A673 (cell line): ENCODE results near the gene NEK9. TPM values are rescaled to one million over a fixed set of nuclear protein-coding genes. Genes with fewer than 3 reads are reported as not detected.

Experiments
- BruUV-seq: library from RNA; stranded (reverse); fragments of 400-500 nt; replicated peaks from 2 replicates; lab custom pipeline; 2021; lab: Mats Ljungman, UMichigan
- CTCF ChIA-PET: fragments of 300-600 bp; sonication (Branson Sonifier 250); formaldehyde crosslinking; loops from one replicate; lab custom pipeline; 2022; ENCODE audit warnings: antibody characterized with exemption; lab: Charles Lee
- POLR2A ChIA-PET: fragments of 300-600 bp; sonication (Branson Sonifier 250); formaldehyde crosslinking; loops from one replicate; lab custom pipeline; 2022; ENCODE audit warnings: antibody characterized with exemption; ENCODE audit not compliant: low non-redundant PET; lab: Charles Lee
- DNase-seq: peaks from one replicate; pipeline ENCODE4 v3.0.0-alpha.2; 2015; ENCODE audit warnings: low spot score
- H3K27ac ChIP-seq: fragments of 200-600 bp; sonication (generic); 2 replicates; pipeline ENCODE4 v1.5.1; 2016; ENCODE audit warnings: mixed run types, low read depth, mild to moderate bottlenecking, mixed read lengths, antibody characterized with exemption, low read length; ENCODE audit not compliant: poor library complexity, severe bottlenecking
- H3K27me3 ChIP-seq: fragments of 200-600 bp; sonication (generic); replicated peaks from 2 replicates; pipeline ENCODE4 v1.6.1; 2017; ENCODE audit warnings: mixed run types, low read depth, mild to moderate bottlenecking, mixed read lengths, antibody characterized with exemption, low read length; ENCODE audit not compliant: insufficient read depth, poor library complexity
- H3K36me3 ChIP-seq: fragments of 200-600 bp; sonication (generic); 2 replicates; pipeline ENCODE4 v1.6.1; 2016; ENCODE audit warnings: mixed run types, mild to moderate bottlenecking, mixed read lengths, antibody characterized with exemption, low read length; ENCODE audit not compliant: insufficient read depth, poor library complexity, severe bottlenecking
- H3K4me1 ChIP-seq: fragments of 200-600 bp; sonication (generic); 2 replicates; pipeline ENCODE4 v1.6.1; 2017; ENCODE audit warnings: mixed run types, mild to moderate bottlenecking, mixed read lengths, antibody characterized with exemption, low read length; ENCODE audit not compliant: insufficient read depth, poor library complexity, severe bottlenecking
- H3K4me3 ChIP-seq: fragments of 200-600 bp; sonication (generic); 2 replicates; pipeline ENCODE4 v1.5.1; 2016; ENCODE audit warnings: low read depth, mixed run types, mild to moderate bottlenecking, mixed read lengths, low read length; ENCODE audit not compliant: poor library complexity, severe bottlenecking
- H3K9me3 ChIP-seq: fragments of 200-600 bp; sonication (generic); 2 replicates; pipeline ENCODE4 v1.6.1; 2016; ENCODE audit warnings: mixed run types, low read depth, mild to moderate bottlenecking, mixed read lengths, antibody characterized with exemption, low read length; ENCODE audit not compliant: poor library complexity, severe bottlenecking
- CTCF ChIP-seq: fragments of 300-800, 200-600 bp; sonication (generic); conservative IDR thresholded peaks from 2 replicates; pipeline ENCODE4 v1.5.1; 2017; ENCODE audit warnings: low read depth, mild to moderate bottlenecking, antibody characterized with exemption, low read length, moderate library complexity, mixed read lengths
- EZH2 ChIP-seq: fragments of 200-600 bp; sonication (generic); IDR thresholded peaks from 2 replicates; pipeline ENCODE4 v1.6.1; 2017; ENCODE audit warnings: borderline replicate concordance, low read depth, mild to moderate bottlenecking, mixed read lengths, antibody characterized with exemption, low read length; ENCODE audit not compliant: poor library complexity, severe bottlenecking
- intact Hi-C: fragments of 100-400 bp; cut with micrococcal nuclease; formaldehyde crosslinking; loops from one replicate; pipeline ENCODE4 v1.10.0; 2022; ENCODE audit not compliant: unreplicated experiment
- total RNA-seq: library from RNA; stranded (reverse); gene quantifications from 2 replicates; pipeline ENCODE4 v1.2.3, GENCODE V29; 2021

Gene NEK9
- total RNA-seq, 1 experiment from 2014 or later, result 75.8 TPM

- POLR2A ChIA-PET, result no interaction called here
- CTCF ChIA-PET, result no interaction called here
- intact Hi-C loops, result no loop called here
Measured at GRCh38 chr14:75139185-75139584, 12.3 kb upstream of the NEK9 start.

GRCh38 chr14:75138492-75138891 is 11.6 kb upstream of the NEK9 start:
- H3K4me3 ChIP-seq, result no peak overlapping the region
- peaks cover 9% of the 10 kb centered on the region for H3K4me1 ChIP-seq
- no TSS peak for BruUV-seq
- DNase-seq, result no peak
- H3K27ac ChIP-seq, result no peak overlapping the region
- intact Hi-C loops, result no loop called here
- peaks cover 18% of the 10 kb centered on the region for H3K36me3 ChIP-seq
- no peaks in the 10 kb centered on the region for H3K27me3 ChIP-seq
- POLR2A ChIA-PET, result no interaction called here
- CTCF ChIA-PET, result no interaction called here
- no peak for TF ChIP-seq EZH2
- no peak for TF ChIP-seq CTCF
- H3K9me3 ChIP-seq, result no peaks in the 10 kb centered on the region

More at GRCh38 chr14:75139185-75139584, 12.3 kb upstream of the NEK9 start:
- H3K36me3 ChIP-seq, result peaks cover 11% of the 10 kb centered on the region
- BruUV-seq, result no TSS peak
- no peak for DNase-seq
- H3K4me1 ChIP-seq, result peaks cover 9% of the 10 kb centered on the region
- no peak overlapping the region for H3K4me3 ChIP-seq
- H3K9me3 ChIP-seq, result no peaks in the 10 kb centered on the region
- H3K27me3 ChIP-seq, result no peaks in the 10 kb centered on the region
- H3K27ac ChIP-seq, result no peak overlapping the region
- TF ChIP-seq CTCF (no peak), EZH2 (no peak)

- DNase-seq, result no peak
- no TSS peak for BruUV-seq
- Histone ChIP-seq H3K4me3 (no peak overlapping the region), H3K9me3 (no peaks in the 10 kb centered on the region), H3K27ac (no peak overlapping the region), H3K4me1 (peaks cover 10% of the 10 kb centered on the region), H3K36me3 (peaks cover 22% of the 10 kb centered on the region), H3K27me3 (no peaks in the 10 kb centered on the region)
- intact Hi-C loops, result no loop called here
- no peak for TF ChIP-seq CTCF
- no peak for TF ChIP-seq EZH2
- ChIA-PET CTCF (no interaction called here), POLR2A (no interaction called here)
Measured at GRCh38 chr14:75134644-75135043, 7.8 kb upstream of the NEK9 start.
